ENCODE measurements around the gene OR11G2.
"Not testable (repeated sequence)": the region's sequence is repeated elsewhere in the genome, so short reads cannot be mapped to it uniquely, and the experiment has no call there.

Gene OR11G2

GRCh38 chr14:20228681-20229080 lies 38.0 kb downstream of the OR11G2 start, which contains the start of gene OR11H7:
OR11H7 (plus strand) TSS chr14:20228981.
- DNase-seq, result no peak

- not testable (repeated sequence) for DNase-seq
Measured at GRCh38 chr14:20235415-20235814, 44.7 kb downstream of the OR11G2 start.

- DNase-seq, result no peak
Measured at GRCh38 chr14:20247646-20248246, 57.0 kb downstream of the OR11G2 start.

All from stimulated activated naive CD4-positive, alpha-beta T cell treated with Interleukin-2 at 50 U/mL for 16 hours (primary cell).